ENCODE data around the gene ZFP90.
"Not testable (repeated sequence)": the region's sequence is repeated elsewhere in the genome, so short reads cannot be mapped to it uniquely, and the experiment has no call there.

ZFP90 gene

GRCh38 chr16:68538880-68539701, at the start of gene ZFP90:
TSS of gene ZFP90 (plus strand) at chr16:68539291. CDS start at chr16:68539793, 502 bp downstream.
- Histone ChIP-seq H3K27me3 (ENCODE audit: control insufficient read depth in 1 of 2, insufficient read depth in 2 of 2, low read length in 2 of 2) (no peaks in the 10 kb centered on the region), H3K9me3 (ENCODE audit: control insufficient read depth in 1 of 2, low read length in 2 of 2) (no peaks in the 10 kb centered on the region), H3K36me3 (ENCODE audit: control insufficient read depth in 1 of 2, insufficient read depth in 2 of 2, low read length in 2 of 2) (peaks cover 0 to 7% of the 10 kb centered on the region in 2 donors), H3K4me1 (ENCODE audit: control insufficient read depth in 1 of 2, insufficient read depth in 2 of 2, low read length in 2 of 2) (peaks cover 7 to 12% of the 10 kb centered on the region in 2 donors), H3K27ac (ENCODE audit: low read depth, low read length) (peak within 1 kb of the TSS; percentile 66), H3K4me3 (ENCODE audit: low read depth in 1 of 2, low read length in 2 of 2) (peak within 1 kb of the TSS; percentile 87 to 93), H3K9ac (ENCODE audit: low read depth in 1 of 2, low read length in 2 of 2) (peak within 1 kb of the TSS; percentile 63 to 66)

- H3K36me3 ChIP-seq (ENCODE audit: control insufficient read depth in 1 of 2, insufficient read depth in 2 of 2, low read length in 2 of 2) = no peaks in the 10 kb centered on the region
- no peaks in the 10 kb centered on the region for H3K27me3 ChIP-seq (ENCODE audit: control insufficient read depth in 1 of 2, insufficient read depth in 2 of 2, low read length in 2 of 2)
- H3K4me1 ChIP-seq (ENCODE audit: control insufficient read depth in 1 of 2, insufficient read depth in 2 of 2, low read length in 2 of 2) = peaks cover 49 to 64% of the 10 kb centered on the region in 2 donors
- H3K9me3 ChIP-seq (ENCODE audit: control insufficient read depth in 1 of 2, low read length in 2 of 2) = no peaks in the 10 kb centered on the region
- no peak overlapping the region for H3K27ac ChIP-seq (ENCODE audit: low read depth, low read length)
- no peak overlapping the region for H3K4me3 ChIP-seq (ENCODE audit: low read depth in 1 of 2, low read length in 2 of 2)
- H3K9ac ChIP-seq (ENCODE audit: low read depth in 1 of 2, low read length in 2 of 2) = peak overlapping the region in 1 of 2 donors; percentile 69
Measured at GRCh38 chr16:68490358-68490757, 48.7 kb upstream of the ZFP90 start.

GRCh38 chr16:68490829-68491575, 48.1 kb upstream of the ZFP90 start:
- Histone ChIP-seq H3K9ac (ENCODE audit: low read depth in 1 of 2, low read length in 2 of 2) (peak overlapping the region; percentile 66 to 69), H3K4me1 (ENCODE audit: control insufficient read depth in 1 of 2, insufficient read depth in 2 of 2, low read length in 2 of 2) (peaks cover 49 to 61% of the 10 kb centered on the region in 2 donors), H3K4me3 (ENCODE audit: low read depth in 1 of 2, low read length in 2 of 2) (peak overlapping the region; percentile 51 to 57), H3K27ac (ENCODE audit: low read depth, low read length) (peak overlapping the region; percentile 77), H3K27me3 (ENCODE audit: control insufficient read depth in 1 of 2, insufficient read depth in 2 of 2, low read length in 2 of 2) (no peaks in the 10 kb centered on the region), H3K9me3 (ENCODE audit: control insufficient read depth in 1 of 2, low read length in 2 of 2) (no peaks in the 10 kb centered on the region), H3K36me3 (ENCODE audit: control insufficient read depth in 1 of 2, insufficient read depth in 2 of 2, low read length in 2 of 2) (no peaks in the 10 kb centered on the region)

- H3K36me3 ChIP-seq (ENCODE audit: control insufficient read depth in 1 of 2, insufficient read depth in 2 of 2, low read length in 2 of 2) = no peaks in the 10 kb centered on the region
- H3K4me3 ChIP-seq (ENCODE audit: low read depth in 1 of 2, low read length in 2 of 2) = peak overlapping the region; percentile 51 to 57
- H3K9me3 ChIP-seq (ENCODE audit: control insufficient read depth in 1 of 2, low read length in 2 of 2) = no peaks in the 10 kb centered on the region
- no peaks in the 10 kb centered on the region for H3K27me3 ChIP-seq (ENCODE audit: control insufficient read depth in 1 of 2, insufficient read depth in 2 of 2, low read length in 2 of 2)
- H3K27ac ChIP-seq (ENCODE audit: low read depth, low read length) = peak overlapping the region; percentile 77
- peaks cover 47 to 57% of the 10 kb centered on the region in 2 donors for H3K4me1 ChIP-seq (ENCODE audit: control insufficient read depth in 1 of 2, insufficient read depth in 2 of 2, low read length in 2 of 2)
- peak overlapping the region; percentile 66 to 69 for H3K9ac ChIP-seq (ENCODE audit: low read depth in 1 of 2, low read length in 2 of 2)
Measured at GRCh38 chr16:68491576-68491950, 47.5 kb upstream of the ZFP90 start.

GRCh38 chr16:68492151-68492542, 46.9 kb upstream of the ZFP90 start:
- Histone ChIP-seq H3K36me3 (ENCODE audit: control insufficient read depth in 1 of 2, insufficient read depth in 2 of 2, low read length in 2 of 2) (no peaks in the 10 kb centered on the region), H3K9me3 (ENCODE audit: control insufficient read depth in 1 of 2, low read length in 2 of 2) (no peaks in the 10 kb centered on the region), H3K27ac (ENCODE audit: low read depth, low read length) (peak overlapping the region; percentile 77), H3K9ac (ENCODE audit: low read depth in 1 of 2, low read length in 2 of 2) (peak overlapping the region; percentile 66 to 69), H3K4me1 (ENCODE audit: control insufficient read depth in 1 of 2, insufficient read depth in 2 of 2, low read length in 2 of 2) (peaks cover 43 to 56% of the 10 kb centered on the region in 2 donors), H3K4me3 (ENCODE audit: low read depth in 1 of 2, low read length in 2 of 2) (peak overlapping the region; percentile 51 to 57), H3K27me3 (ENCODE audit: control insufficient read depth in 1 of 2, insufficient read depth in 2 of 2, low read length in 2 of 2) (no peaks in the 10 kb centered on the region)

- H3K9ac ChIP-seq (ENCODE audit: low read depth in 1 of 2, low read length in 2 of 2) = peak overlapping the region; percentile 66 to 69
Measured at GRCh38 chr16:68492543-68493411, 46.3 kb upstream of the ZFP90 start.

GRCh38 chr16:68493412-68494070, 45.5 kb upstream of the ZFP90 start:
- peaks cover 36 to 48% of the 10 kb centered on the region in 2 donors for H3K4me1 ChIP-seq (ENCODE audit: control insufficient read depth in 1 of 2, insufficient read depth in 2 of 2, low read length in 2 of 2)
- no peaks in the 10 kb centered on the region for H3K27me3 ChIP-seq (ENCODE audit: control insufficient read depth in 1 of 2, insufficient read depth in 2 of 2, low read length in 2 of 2)
- H3K4me3 ChIP-seq (ENCODE audit: low read depth in 1 of 2, low read length in 2 of 2) = peak overlapping the region; percentile 21 to 50
- H3K27ac ChIP-seq (ENCODE audit: low read depth, low read length) = no peak overlapping the region
- H3K9me3 ChIP-seq (ENCODE audit: control insufficient read depth in 1 of 2, low read length in 2 of 2) = no peaks in the 10 kb centered on the region
- peak overlapping the region; percentile 51 to 52 for H3K9ac ChIP-seq (ENCODE audit: low read depth in 1 of 2, low read length in 2 of 2)
- no peaks in the 10 kb centered on the region for H3K36me3 ChIP-seq (ENCODE audit: control insufficient read depth in 1 of 2, insufficient read depth in 2 of 2, low read length in 2 of 2)

More at GRCh38 chr16:68492543-68493411, 46.3 kb upstream of the ZFP90 start:
- peaks cover 37 to 50% of the 10 kb centered on the region in 2 donors for H3K4me1 ChIP-seq (ENCODE audit: control insufficient read depth in 1 of 2, insufficient read depth in 2 of 2, low read length in 2 of 2)
- H3K27ac ChIP-seq (ENCODE audit: low read depth, low read length) = peak overlapping the region; percentile 41
- no peaks in the 10 kb centered on the region for H3K36me3 ChIP-seq (ENCODE audit: control insufficient read depth in 1 of 2, insufficient read depth in 2 of 2, low read length in 2 of 2)
- H3K27me3 ChIP-seq (ENCODE audit: control insufficient read depth in 1 of 2, insufficient read depth in 2 of 2, low read length in 2 of 2) = no peaks in the 10 kb centered on the region
- H3K9me3 ChIP-seq (ENCODE audit: control insufficient read depth in 1 of 2, low read length in 2 of 2) = no peaks in the 10 kb centered on the region
- peak overlapping the region; percentile 21 to 57 for H3K4me3 ChIP-seq (ENCODE audit: low read depth in 1 of 2, low read length in 2 of 2)

GRCh38 chr16:68494261-68494660, 44.8 kb upstream of the ZFP90 start:
- H3K27me3 ChIP-seq (ENCODE audit: control insufficient read depth in 1 of 2, insufficient read depth in 2 of 2, low read length in 2 of 2); H3K36me3 ChIP-seq (ENCODE audit: control insufficient read depth in 1 of 2, insufficient read depth in 2 of 2, low read length in 2 of 2); H3K4me3 ChIP-seq (ENCODE audit: low read depth in 1 of 2, low read length in 2 of 2); H3K9ac ChIP-seq (ENCODE audit: low read depth in 1 of 2, low read length in 2 of 2); H3K27ac ChIP-seq (ENCODE audit: low read depth, low read length); H3K9me3 ChIP-seq (ENCODE audit: control insufficient read depth in 1 of 2, low read length in 2 of 2): not testable (repeated sequence)
- peaks cover 36 to 53% of the 10 kb centered on the region in 2 donors for H3K4me1 ChIP-seq (ENCODE audit: control insufficient read depth in 1 of 2, insufficient read depth in 2 of 2, low read length in 2 of 2)

GRCh38 chr16:68496689-68497088, 42.4 kb upstream of the ZFP90 start:
- Histone ChIP-seq H3K27me3 (ENCODE audit: control insufficient read depth in 1 of 2, insufficient read depth in 2 of 2, low read length in 2 of 2) (no peaks in the 10 kb centered on the region), H3K4me1 (ENCODE audit: control insufficient read depth in 1 of 2, insufficient read depth in 2 of 2, low read length in 2 of 2) (peaks cover 18 to 33% of the 10 kb centered on the region in 2 donors), H3K36me3 (ENCODE audit: control insufficient read depth in 1 of 2, insufficient read depth in 2 of 2, low read length in 2 of 2) (no peaks in the 10 kb centered on the region), H3K27ac (ENCODE audit: low read depth, low read length) (no peak overlapping the region), H3K9ac (ENCODE audit: low read depth in 1 of 2, low read length in 2 of 2) (no peak overlapping the region), H3K4me3 (ENCODE audit: low read depth in 1 of 2, low read length in 2 of 2) (no peak overlapping the region), H3K9me3 (ENCODE audit: control insufficient read depth in 1 of 2, low read length in 2 of 2) (no peaks in the 10 kb centered on the region)

All from duodenal mucosa (tissue), 2 donors.